Gastrocnemius medialis (tissue), 4 donors: ENCODE data around the gene DDX5. TPM values are rescaled to one million over a fixed set of nuclear protein-coding genes. Genes with fewer than 3 reads are reported as not detected.
A peak's percentile ranks its signal among the peaks of the same experiment; 100 is the strongest.

Experiments used
- ATAC-seq, 2 donors: fragments of 150-250 bp; one replicate each; pipeline ENCODE4 v1.9.1; 2016
- DNase-seq, 2 donors: peaks; one replicate each; pipeline ENCODE4 v3.0.0-alpha.2; 2019
- H3K27ac ChIP-seq, 4 donors: fragments of 200-600 bp; sonication (generic); 1 replicate in 1 of 4; 2 replicates in 3 of 4; pipeline ENCODE4 v1.5.1; 2016 to 2018; ENCODE audit warnings: mild to moderate bottlenecking in 2 of 4, moderate library complexity in 1 of 4
- H3K27me3 ChIP-seq, 3 donors: fragments of 200-600 bp; sonication (generic) in 2 of 3; 1 replicate in 1 of 3; 2 replicates in 2 of 3; pipeline versions ENCODE4 v1.5.1 to v1.6.0; 2016 to 2019; ENCODE audit warnings: mild to moderate bottlenecking in 1 of 3, moderate library complexity in 1 of 3
- H3K36me3 ChIP-seq, 2 donors: fragments of 200-600 bp; sonication (generic) in 1 of 2; one replicate each; pipeline ENCODE4 v1.5.1; 2017 to 2018
- H3K4me1 ChIP-seq, 2 donors: fragments of 200-600 bp; sonication (generic) in 1 of 2; one replicate each; pipeline ENCODE4 v1.5.1; 2016 to 2017; ENCODE audit warnings: mild to moderate bottlenecking in 2 of 2
- H3K4me3 ChIP-seq, 4 donors: fragments of 200-600 bp; sonication (generic) in 3 of 4; 1 replicate in 1 of 4; 2 replicates in 3 of 4; pipeline ENCODE4 v1.5.1; 2016 to 2019; ENCODE audit warnings: mild to moderate bottlenecking in 2 of 4
- H3K9me3 ChIP-seq, 3 donors: fragments of 200-600 bp; sonication (generic) in 2 of 3; 1 replicate in 1 of 3; 2 replicates in 2 of 3; pipeline ENCODE4 v1.5.1; 2016 to 2019
- POLR2A ChIP-seq, 2 donors: fragments of 450-650 bp; IDR thresholded peaks; one replicate each; pipeline ENCODE4 v1.6.1; 2017; ENCODE audit warnings: antibody characterized with exemption in 2 of 2, mild to moderate bottlenecking in 2 of 2, moderate library complexity in 2 of 2
- in situ Hi-C, 4 donors: fragments of 200-750 bp; cut with MboI; loops; one replicate each; pipeline versions ENCODE4 v1.15.0 to v1.8.0; 2017; ENCODE audit warnings: low sequenced_read_pairs in 4 of 4
- intact Hi-C: fragments of 100-400 bp; cut with DNase I; formaldehyde crosslinking; loops from one replicate; pipeline ENCODE4 v1.15.1; 2023; ENCODE audit warnings: low total_unique reads
- total RNA-seq, 4 donors: library from RNA; depleted of rRNA; stranded (reverse); fragments of >200 nt; gene quantifications; one replicate each; pipeline versions ENCODE4 v1.1.0 to v1.2.3, GENCODE V29; 2016
- TF ChIP-seq, protein P1 (sequence below), 5 experiments: fragments of 450-650 bp in 3 of 5; fragments of 200-600 bp in 2 of 5; sonication (generic) in 2 of 5; IDR thresholded peaks in 4 of 5; conservative IDR thresholded peaks in 1 of 5; 1 replicate in 4 of 5; 2 replicates in 1 of 5; pipeline ENCODE4 v1.5.1; 2016 to 2019; ENCODE audit warnings: antibody characterized with exemption in 5 of 5, mild to moderate bottlenecking in 3 of 5, moderate library complexity in 3 of 5

DDX5 gene
- total RNA-seq, 4 donors from 2014 or later = 450 to 771 (median 541) TPM

GRCh38 chr17:64503821-64504768 is 2.0 kb downstream of the DDX5 start:
- TF ChIP-seq, protein P1, sequence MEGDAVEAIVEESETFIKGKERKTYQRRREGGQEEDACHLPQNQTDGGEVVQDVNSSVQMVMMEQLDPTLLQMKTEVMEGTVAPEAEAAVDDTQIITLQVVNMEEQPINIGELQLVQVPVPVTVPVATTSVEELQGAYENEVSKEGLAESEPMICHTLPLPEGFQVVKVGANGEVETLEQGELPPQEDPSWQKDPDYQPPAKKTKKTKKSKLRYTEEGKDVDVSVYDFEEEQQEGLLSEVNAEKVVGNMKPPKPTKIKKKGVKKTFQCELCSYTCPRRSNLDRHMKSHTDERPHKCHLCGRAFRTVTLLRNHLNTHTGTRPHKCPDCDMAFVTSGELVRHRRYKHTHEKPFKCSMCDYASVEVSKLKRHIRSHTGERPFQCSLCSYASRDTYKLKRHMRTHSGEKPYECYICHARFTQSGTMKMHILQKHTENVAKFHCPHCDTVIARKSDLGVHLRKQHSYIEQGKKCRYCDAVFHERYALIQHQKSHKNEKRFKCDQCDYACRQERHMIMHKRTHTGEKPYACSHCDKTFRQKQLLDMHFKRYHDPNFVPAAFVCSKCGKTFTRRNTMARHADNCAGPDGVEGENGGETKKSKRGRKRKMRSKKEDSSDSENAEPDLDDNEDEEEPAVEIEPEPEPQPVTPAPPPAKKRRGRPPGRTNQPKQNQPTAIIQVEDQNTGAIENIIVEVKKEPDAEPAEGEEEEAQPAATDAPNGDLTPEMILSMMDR (IDR thresholded peaks at IDR 0.05 in 4 of 5, conservative IDR thresholded peaks at IDR 0.05 in 1 of 5) = no peak
- peak in 1 of 2 donors; percentile 10 for TF ChIP-seq POLR2A (IDR thresholded peaks at IDR 0.05)
- intact Hi-C loops (loop anchor here (10.0 kb wide), 1 partner anchor 679 kb away; the partner anchor contains the start of genes FTSJ3 and PSMC5), in situ Hi-C loops (loop anchor here in 2 of 4 donors (10.0 to 25.0 kb wide), 2 partner anchors 141 to 667 kb away; partner anchors contain the start of genes FTSJ3 (in 1 of the 2), PSMC5 (in 1 of the 2) and SMARCD2 (in 1 of the 2))
- ATAC-seq = no peak
- DNase-seq = no peak
- Histone ChIP-seq H3K4me3 (peak overlapping the region; percentile 89 to 98 (median 96)), H3K9me3 (no peaks in the 10 kb centered on the region), H3K36me3 (peaks cover 7 to 57% of the 10 kb centered on the region in 2 donors), H3K4me1 (peaks cover 37 to 48% of the 10 kb centered on the region in 2 donors), H3K27me3 (no peaks in the 10 kb centered on the region), H3K27ac (peak overlapping the region; percentile 97 to 100 (median 99))

- H3K4me1 ChIP-seq = peaks cover 30 to 49% of the 10 kb centered on the region in 2 donors
- H3K36me3 ChIP-seq = peaks cover 7 to 64% of the 10 kb centered on the region in 2 donors
- no peak for ATAC-seq
- TF ChIP-seq POLR2A (IDR thresholded peaks at IDR 0.05) = no peak
- TF ChIP-seq, protein P1 (IDR thresholded peaks at IDR 0.05 in 4 of 5, conservative IDR thresholded peaks at IDR 0.05 in 1 of 5) = no peak
- H3K27me3 ChIP-seq = no peaks in the 10 kb centered on the region
- H3K4me3 ChIP-seq = peak overlapping the region in 1 of 4 donors; percentile 11
- in situ Hi-C loops = loop anchor here in 2 of 4 donors (10.0 to 25.0 kb wide), 2 partner anchors 141 to 666 kb away; partner anchors contain the start of genes FTSJ3 (in 1 of the 2), PSMC5 (in 1 of the 2) and SMARCD2 (in 1 of the 2)
- DNase-seq = no peak
- H3K9me3 ChIP-seq = no peaks in the 10 kb centered on the region
- intact Hi-C loops = loop anchor here (10.0 kb wide), 1 partner anchor 679 kb away; the partner anchor contains the start of genes FTSJ3 and PSMC5
- peak overlapping the region; percentile 97 to 100 (median 99) for H3K27ac ChIP-seq
Measured at GRCh38 chr17:64503341-64503740, 2.7 kb downstream of the DDX5 start.

- in situ Hi-C loops = loop anchor here in 2 of 4 donors (10.0 to 25.0 kb wide), 2 partner anchors 142 to 666 kb away; partner anchors contain the start of genes FTSJ3 (in 1 of the 2), PSMC5 (in 1 of the 2) and SMARCD2 (in 1 of the 2)
- Histone ChIP-seq H3K27me3 (no peaks in the 10 kb centered on the region), H3K4me3 (no peak overlapping the region), H3K4me1 (peaks cover 24 to 49% of the 10 kb centered on the region in 2 donors), H3K27ac (peak overlapping the region; percentile 97 to 100 (median 99)), H3K9me3 (no peaks in the 10 kb centered on the region), H3K36me3 (peaks cover 7 to 69% of the 10 kb centered on the region in 2 donors)
- no peak for ATAC-seq
- TF ChIP-seq, protein P1 (IDR thresholded peaks at IDR 0.05 in 4 of 5, conservative IDR thresholded peaks at IDR 0.05 in 1 of 5) = no peak
- TF ChIP-seq POLR2A (IDR thresholded peaks at IDR 0.05) = no peak
- intact Hi-C loops = loop anchor here (10.0 kb wide), 1 partner anchor 678 kb away; the partner anchor contains the start of genes FTSJ3 and PSMC5
- no peak for DNase-seq
Measured at GRCh38 chr17:64502809-64503208, 3.3 kb downstream of the DDX5 start.

GRCh38 chr17:64502021-64502420 is 4.1 kb downstream of the DDX5 start:
- H3K4me3 ChIP-seq = no peak overlapping the region
- no peaks in the 10 kb centered on the region for H3K9me3 ChIP-seq
- peaks cover 7 to 74% of the 10 kb centered on the region in 2 donors for H3K36me3 ChIP-seq
- ATAC-seq = no peak
- intact Hi-C loops (loop anchor here (10.0 kb wide), 1 partner anchor 677 kb away; the partner anchor contains the start of genes FTSJ3 and PSMC5), in situ Hi-C loops (loop anchor here in 2 of 4 donors (10.0 to 25.0 kb wide), 2 partner anchors 143 to 665 kb away; partner anchors contain the start of genes FTSJ3 (in 1 of the 2), PSMC5 (in 1 of the 2) and SMARCD2 (in 1 of the 2))
- H3K27ac ChIP-seq = peak overlapping the region in 2 of 4 donors; percentile 97 to 99
- no peak for DNase-seq
- no peaks in the 10 kb centered on the region for H3K27me3 ChIP-seq
- TF ChIP-seq, protein P1 (IDR thresholded peaks at IDR 0.05 in 4 of 5, conservative IDR thresholded peaks at IDR 0.05 in 1 of 5) = no peak
- H3K4me1 ChIP-seq = peaks cover 26 to 52% of the 10 kb centered on the region in 2 donors
